Activated gamma-delta T cell treated with Interleukin-2 at 50 U/mL for 16 hours (primary cell): Measurements from ENCODE around the gene KLK14.

ENCODE experiments used
- DNase-seq: peaks from one replicate; pipeline ENCODE4 v3.0.0-alpha.2; 2020

KLK14 gene

DNA sequence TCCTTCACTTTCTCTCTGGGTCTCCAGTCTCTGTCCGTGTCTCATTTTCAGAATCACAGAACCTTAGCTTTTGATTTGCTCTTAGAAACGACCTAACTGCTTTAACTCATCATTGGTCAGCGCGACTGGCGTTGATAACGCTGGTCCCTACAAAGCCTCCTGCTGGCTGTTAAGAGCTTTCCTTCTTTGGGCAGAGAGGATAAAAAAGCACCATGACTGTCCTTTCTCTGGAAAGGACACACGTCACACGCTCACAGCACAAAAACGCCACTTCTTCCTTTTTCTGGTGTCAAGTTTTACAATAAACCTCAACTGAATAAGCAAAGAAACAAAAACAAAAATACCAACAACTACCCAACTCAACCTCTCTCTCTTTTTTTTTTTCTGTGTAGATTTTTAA is 46.2 kb downstream of the KLK14 start:
- DNase-seq, result no peak

DNA sequence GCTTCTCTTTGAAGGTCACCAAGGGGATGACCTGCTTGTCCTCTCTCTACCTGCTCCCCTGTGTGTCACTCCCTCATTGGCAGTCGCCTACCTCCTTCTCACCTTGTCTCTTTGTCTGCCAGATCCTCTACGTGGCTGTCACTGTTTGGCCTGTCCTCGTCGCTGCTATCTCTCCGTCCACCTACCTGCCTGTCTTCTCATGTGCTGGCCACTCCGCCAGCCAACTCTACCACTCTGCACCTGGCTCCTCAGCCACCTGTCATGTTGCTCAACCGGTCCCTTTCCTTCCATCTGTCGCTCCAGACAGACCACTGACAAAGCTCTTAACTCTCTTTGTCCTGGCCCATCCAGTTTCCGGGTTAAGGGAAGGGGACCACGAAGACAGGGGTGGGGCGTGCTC is 48.0 kb downstream of the KLK14 start, which contains the start of gene KLK12:
TSS of gene KLK12 (minus strand) at position 299 of the 400 bp plus-strand sequence. CDS start 381 bp downstream, outside the sequence.
- no peak for DNase-seq

- no peak for DNase-seq
Observed at GRCh38 chr19:51031880-51032225, 50.8 kb downstream of the KLK14 start.

DNA sequence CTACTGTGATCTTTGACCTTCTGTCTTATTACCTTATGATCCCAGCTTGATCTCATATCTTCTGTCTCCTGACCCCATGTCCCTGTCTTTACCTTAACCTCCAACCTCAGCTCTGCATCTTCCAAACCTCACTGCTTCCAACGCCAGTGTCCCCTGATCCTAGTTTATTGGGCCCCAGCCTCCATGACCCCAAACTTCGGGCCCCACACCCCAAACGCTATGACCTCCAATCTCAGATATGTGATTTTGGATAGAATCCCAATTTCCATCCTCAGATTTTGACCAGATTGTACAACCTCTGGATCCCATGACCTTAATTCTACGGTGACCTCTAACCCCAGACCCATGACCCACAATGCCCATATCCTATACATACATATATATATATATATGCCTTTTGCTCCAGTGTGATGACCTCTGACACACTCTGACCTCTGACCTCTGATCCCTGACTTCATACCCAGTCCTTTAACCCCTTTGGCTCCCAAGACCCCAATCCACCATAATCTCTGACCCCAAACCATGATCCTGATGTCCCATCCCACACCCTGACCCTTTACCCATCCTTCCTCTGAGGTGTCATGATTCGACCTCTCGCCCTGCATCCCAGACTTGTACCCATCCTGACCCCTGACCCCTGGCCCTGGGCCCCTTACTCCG is 51.3 kb downstream of the KLK14 start:
- DNase-seq, result no peak

DNA sequence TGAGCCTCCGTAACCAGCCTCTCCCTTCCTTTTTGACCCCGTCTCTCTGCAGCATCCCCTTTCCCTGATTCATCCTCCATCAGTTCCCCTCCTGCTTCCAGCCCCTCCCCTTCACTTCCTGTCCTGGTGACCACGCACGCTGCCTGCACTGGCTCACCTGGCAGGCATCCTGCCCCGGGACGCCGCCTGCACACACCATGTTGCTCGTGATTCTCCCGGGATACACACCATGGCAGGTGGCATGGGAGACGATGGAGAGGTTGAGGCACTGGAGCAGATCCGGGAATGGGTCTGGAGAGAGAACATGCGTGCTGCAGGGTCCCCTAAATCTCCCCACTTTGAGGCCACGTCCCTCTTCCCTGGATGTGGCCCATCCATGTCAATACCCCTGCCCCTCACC is 52.1 kb downstream of the KLK14 start:
- DNase-seq, result no peak

- no peak for DNase-seq
Observed at GRCh38 chr19:51029718-51030117, 53.0 kb downstream of the KLK14 start.
